NCI-H1092 treated with DMSO at 0.1 percent for 48 hours (cell line): ENCODE data around the gene CTCFL.
"Not testable (repeated sequence)": the region's sequence is repeated elsewhere in the genome, so short reads cannot be mapped to it uniquely, and the experiment has no call there.

Source experiments
- DNase-seq: peaks from one replicate; lab custom pipeline; 2025; lab: John Stamatoyannopoulos, UW

CTCFL gene

GRCh38 chr20:57480444-57481160 lies 44.3 kb downstream of the CTCFL start:
- no peak for DNase-seq

DNA sequence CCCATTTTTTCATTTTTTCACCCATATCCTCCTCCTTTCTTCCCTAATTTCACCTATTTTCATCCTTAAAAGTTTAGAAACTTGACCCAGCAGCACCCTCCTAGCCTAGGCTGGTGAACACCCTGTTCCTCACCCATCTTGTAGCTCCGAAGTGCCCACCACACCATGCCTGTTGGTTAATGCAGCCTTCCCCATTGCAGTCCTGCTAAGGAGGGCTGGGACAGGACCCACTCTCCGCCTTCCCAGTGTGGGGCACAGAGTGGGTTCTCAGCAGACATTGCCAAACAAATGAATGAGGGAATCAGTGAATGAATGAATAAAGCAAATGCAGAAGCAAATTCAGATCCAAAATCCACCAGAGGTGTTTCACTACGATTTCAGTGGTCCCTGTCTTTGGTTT lies 45.7 kb downstream of the CTCFL start:
- DNase-seq = no peak

DNA sequence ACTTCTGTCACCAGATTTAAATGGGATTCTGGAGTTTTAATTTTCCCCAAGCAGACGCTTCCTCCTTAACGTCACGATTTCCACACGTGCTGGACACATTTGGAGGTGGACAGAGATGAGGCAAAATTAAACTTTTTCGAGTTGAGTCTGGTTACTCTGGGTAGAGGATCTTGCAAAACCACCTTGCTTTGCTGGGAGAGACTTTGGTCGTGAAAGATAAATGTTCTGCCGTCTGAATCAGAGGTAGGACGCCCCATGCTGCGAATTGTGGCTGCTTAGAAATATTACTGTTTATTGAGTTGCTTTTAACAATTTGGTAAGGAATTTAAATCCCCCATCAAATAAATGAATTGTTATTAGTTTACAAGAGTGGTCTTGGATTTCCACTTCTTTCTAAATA lies 46.8 kb downstream of the CTCFL start:
- no peak for DNase-seq

- no peak for DNase-seq
These were observed 48.1 kb downstream of the CTCFL start for GRCh38 chr20:57476641-57477461.

- DNase-seq = no peak
These were observed 48.8 kb downstream of the CTCFL start for GRCh38 chr20:57476084-57476526.

DNA sequence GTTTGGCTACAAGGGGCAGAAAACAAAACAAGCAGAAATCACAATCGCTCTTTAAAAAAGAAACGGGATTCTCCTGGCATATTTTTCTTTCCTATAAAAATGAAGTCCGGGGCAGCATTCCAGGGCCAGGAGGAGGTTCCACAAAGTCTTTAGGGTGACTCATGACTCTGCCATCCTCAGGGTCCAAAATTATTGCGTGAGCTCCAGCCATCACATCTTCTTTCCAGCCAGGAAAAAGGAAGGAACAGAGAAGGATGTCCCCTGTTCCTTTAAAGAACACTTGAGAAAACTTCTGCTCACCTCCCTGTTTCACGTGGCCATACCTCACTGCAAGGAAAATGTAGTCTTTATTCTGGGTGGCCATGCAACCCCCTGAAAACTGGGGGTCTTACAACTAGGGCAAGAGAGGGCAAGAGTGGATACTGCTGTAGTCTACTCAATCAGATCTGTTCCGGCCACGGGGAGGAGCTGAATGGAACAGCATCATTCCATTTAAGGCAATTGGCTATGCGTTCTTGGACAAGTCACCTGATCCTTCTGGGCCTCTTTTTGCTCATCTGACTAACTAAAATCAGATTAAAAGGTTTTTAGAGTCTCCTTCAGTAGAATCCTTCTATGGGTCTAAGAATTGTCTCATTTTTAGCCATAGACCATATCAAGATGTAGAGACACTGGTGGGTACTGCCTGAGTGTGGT lies 49.4 kb downstream of the CTCFL start:
- DNase-seq = no peak

- DNase-seq = no peak
These were observed 50.1 kb downstream of the CTCFL start for GRCh38 chr20:57474816-57475215.

GRCh38 chr20:57474205-57474604 lies 50.7 kb downstream of the CTCFL start:
- DNase-seq = no peak

DNA sequence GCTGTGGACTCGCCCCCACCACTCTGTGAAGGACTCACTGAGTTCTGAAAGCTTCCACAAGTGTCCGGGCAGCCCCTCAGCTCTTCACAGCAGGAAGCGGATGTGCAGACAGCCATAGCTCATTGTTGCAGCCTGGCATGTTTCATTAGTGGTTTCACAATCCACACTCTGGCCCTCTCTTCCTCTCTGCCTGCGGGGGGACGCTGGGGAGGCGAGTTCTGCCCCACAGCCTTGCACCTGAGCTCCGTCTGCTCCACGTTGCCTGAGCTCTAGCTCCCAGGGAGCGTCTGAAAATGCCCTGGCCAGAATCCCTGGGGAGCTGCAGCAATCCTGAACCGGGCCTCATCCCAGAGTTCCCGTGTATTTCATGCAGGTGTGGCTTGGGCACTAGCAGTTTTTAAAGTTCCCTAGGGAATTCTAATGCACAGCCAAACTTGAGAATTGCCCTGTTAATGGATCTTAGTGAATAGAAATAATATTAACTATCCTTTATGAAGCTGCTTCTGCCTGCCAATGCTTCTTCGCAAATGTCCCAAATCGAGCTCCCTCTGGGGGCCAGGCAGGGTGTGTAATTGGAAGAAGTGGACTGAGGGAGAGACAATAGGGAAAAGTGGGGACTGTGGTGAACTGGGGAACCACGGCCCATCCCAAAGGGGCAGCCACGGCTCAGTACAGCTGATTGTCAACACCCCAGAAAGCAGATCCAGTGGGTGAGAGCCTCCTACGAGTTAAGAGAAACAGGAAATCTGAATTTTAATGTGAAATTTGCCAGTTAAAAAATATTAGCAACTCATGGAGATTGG lies 51.5 kb downstream of the CTCFL start:
- DNase-seq = no peak

DNA sequence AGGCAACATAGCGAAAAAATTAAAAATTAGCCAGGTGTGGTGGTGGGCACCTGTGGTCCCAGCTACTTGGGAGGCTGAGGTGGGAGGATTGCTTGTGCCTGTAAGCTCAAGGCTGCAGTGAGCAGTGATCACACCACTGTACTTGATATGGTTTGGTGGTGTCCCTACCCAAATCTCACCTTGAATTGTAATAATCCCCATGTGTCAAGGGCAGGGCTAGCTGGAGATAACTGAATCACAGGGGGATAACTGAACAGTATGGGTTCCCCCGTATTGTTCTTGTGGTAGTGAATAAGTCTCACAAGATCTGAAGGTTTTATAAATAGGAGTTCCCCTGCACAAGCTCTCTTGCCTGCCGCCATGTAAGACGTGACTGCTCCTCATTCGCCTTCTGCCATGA lies 52.5 kb downstream of the CTCFL start:
- not testable (repeated sequence) for DNase-seq

- no peak for DNase-seq
These were observed 53.2 kb downstream of the CTCFL start for GRCh38 chr20:57471496-57472372.

DNA sequence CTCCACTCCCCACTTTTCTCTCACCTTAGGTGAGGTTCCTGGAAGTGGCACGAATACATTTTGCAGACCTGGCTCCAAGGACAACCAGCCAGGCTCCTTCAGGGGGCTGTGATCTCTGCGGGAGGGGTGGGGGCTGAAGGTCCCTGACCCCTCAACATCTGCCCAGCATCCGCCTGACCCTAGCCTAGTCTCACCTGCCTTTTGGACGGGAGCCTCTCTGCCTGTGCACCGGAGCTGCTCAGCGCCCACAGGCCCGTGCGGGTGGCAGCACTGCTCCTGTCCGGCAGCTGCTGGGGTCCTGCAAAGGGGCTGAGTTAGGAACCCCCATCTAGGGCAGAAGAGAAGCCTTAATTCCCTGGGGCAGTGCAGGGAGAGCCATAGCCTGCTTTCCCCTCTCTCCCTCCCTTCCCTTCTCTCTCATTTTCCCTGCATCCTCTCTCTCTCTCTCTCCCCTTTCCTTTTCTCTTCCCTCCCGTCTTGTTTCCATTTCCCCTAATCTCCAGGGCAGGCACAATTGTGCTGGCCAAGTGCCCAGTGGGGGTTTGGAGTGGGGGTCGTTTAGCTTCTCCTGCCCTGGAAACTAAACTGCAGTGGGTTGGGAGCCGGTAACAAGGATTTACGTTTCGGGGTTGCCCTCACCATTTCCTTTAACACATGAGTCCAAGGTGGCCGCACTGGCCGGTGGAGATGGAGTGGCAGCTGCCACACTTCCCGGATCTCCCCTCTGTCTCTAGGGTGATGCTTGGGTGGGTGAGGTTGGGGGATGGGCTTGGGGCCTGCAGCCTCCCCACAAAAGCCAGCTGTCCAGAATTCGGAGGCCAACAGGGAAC lies 54.1 kb downstream of the CTCFL start:
- no peak for DNase-seq

DNA sequence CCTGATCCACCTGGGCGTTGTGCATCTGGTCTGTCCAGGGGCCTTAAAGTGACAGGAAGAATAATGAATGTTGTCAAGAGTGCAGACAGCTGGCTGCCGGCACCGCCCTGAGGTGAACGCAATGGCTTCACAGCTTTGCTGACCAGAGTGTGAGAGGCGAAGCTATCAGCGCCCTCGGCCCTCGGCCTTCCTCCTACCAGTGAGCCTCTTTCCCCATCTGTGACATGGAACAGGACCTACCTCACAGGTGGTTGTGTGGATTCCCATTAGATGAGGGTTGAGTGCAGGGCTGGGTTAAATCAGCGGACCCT lies 54.8 kb downstream of the CTCFL start:
- no peak for DNase-seq

DNA sequence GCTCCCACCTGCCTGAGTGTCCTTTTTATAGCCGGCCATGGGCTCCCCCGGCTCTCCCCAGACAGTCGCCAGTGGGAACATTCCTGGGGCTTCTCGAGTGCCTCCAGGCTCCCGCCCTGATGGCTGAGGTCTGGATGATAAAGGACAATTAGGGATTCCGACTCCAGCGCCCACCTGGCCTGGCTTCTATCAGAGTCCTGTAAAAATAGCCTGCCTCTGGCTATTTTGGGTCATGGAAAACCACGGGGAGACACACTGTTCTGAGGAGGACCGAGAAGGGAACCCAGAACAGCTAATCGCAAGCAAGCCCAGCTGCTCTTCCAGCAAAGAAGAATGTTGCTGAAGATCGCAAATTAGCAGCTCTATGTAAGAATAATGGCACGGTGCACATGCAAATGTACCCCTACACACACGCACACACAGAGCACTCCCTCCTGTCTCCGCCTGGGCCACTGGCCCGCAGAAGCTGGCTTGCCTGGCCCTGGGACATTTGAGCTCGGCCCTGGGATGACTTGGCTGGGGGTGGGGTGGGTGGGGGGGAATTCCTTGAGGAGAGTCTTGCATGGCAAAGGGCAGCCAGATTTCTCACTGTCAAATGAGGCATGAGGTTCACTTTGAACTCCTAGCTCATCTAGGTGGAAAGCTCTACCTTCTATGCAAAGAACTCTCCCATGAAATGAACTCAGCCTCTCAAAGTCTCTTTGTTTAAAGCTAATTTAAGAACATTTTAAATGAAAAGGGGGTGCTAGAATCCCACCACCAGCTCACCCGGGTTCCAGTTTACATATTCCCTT lies 55.3 kb downstream of the CTCFL start:
- DNase-seq = no peak

DNA sequence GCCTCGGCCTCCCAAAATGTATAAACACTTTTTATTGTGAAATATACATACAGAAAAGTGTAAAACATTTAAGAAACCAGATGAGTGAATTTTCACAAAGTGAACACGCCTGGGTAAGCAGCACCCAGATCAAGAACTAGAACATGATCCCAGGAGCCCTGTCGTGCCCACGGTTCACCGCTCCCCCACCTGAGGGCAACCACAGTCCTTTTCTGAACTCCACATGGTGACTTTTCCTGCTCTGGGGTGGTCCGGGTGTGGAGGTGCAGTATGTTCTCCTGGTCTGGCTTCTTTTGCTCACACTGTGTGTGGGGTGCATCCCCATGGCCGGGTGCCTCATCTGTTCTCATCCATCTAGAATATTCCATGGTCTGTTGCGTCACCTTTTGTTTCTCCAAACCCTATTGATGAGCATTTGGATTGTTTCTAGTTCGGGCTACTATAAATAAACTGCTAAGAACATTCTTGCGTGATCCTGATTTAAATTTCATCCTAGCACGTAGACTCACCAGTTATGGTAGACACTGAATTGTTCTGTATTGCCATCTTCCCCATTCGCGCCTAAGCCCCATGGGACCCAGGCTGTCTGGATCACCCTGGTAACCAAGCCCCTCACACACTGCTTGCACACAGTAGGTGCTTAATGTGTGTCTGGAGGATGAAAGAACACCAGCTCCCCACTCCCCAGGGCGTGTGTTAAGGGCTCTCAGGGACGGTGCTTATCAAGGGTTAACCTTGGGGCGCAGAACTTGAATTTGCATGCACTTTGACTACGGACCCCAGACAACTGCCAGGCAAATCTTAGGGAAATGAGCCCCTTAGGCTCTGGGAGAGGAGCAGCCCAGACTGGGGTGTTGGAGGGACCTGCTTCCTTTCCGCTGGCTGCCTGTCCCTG lies 56.2 kb downstream of the CTCFL start:
- DNase-seq = no peak

GRCh38 chr20:57467742-57468141 lies 57.2 kb downstream of the CTCFL start:
- no peak for DNase-seq

- no peak for DNase-seq
These were observed 59.0 kb downstream of the CTCFL start for GRCh38 chr20:57465943-57466342.

- no peak for DNase-seq
These were observed 59.5 kb downstream of the CTCFL start for GRCh38 chr20:57465486-57465885.
